K562 (cell line): ENCODE measurements around the gene MLLT11.

Experiments used
- ATF4 ChIP-seq: fragments of 450-650 bp; formaldehyde crosslinking; IDR thresholded peaks from 2 replicates; pipeline ENCODE4 v1.4.0; 2022; ENCODE audit warnings: mild to moderate bottlenecking, moderate library complexity
- CEBPZ ChIP-seq: fragments of 150-350 bp; IDR thresholded peaks from 2 replicates; pipeline ENCODE4 v1.6.1; 2014; ENCODE audit warnings: low read depth, mild to moderate bottlenecking, low read length, borderline replicate concordance
- FOXM1 ChIP-seq, 2 experiments: fragments of 450-650 bp in 1 of 2; sonication (generic) in 1 of 2; formaldehyde crosslinking in 1 of 2; IDR thresholded peaks; 2 replicates each; pipeline versions ENCODE4 v1.6.1 to v1.9.0; 2017 to 2022; ENCODE audit warnings: low read depth in 2 of 2, mild to moderate bottlenecking in 2 of 2, missing genetic modification reagents in 1 of 2, moderate library complexity in 1 of 2
- KDM2B ChIP-seq: fragments of 250-450 bp; sonication (Bioruptor Pico); IDR thresholded peaks from 2 replicates; pipeline ENCODE4 v1.8.0; 2021; ENCODE audit warnings: mild to moderate bottlenecking, moderate library complexity
- MTA3 ChIP-seq: fragments of 450-650 bp; formaldehyde crosslinking; IDR thresholded peaks from 2 replicates; pipeline ENCODE4 v1.6.1; 2017; ENCODE audit warnings: mild to moderate bottlenecking, borderline replicate concordance
- PTBP1 ChIP-seq: fragments of 200-400 bp; formaldehyde crosslinking; IDR thresholded peaks from 2 replicates; pipeline ENCODE4 v1.6.1; 2017; ENCODE audit warnings: low read depth, low read length
- SNRNP70 ChIP-seq: fragments of 200-400 bp; formaldehyde crosslinking; optimal IDR thresholded peaks from 2 replicates; pipeline ENCODE3; 2017; ENCODE audit warnings: low read depth, low read length
- SRF ChIP-seq, 2 experiments: fragments of 250-450, 450-650 bp in 1 of 2; sonication (Bioruptor Pico) in 1 of 2; sonication (generic) in 1 of 2; formaldehyde crosslinking; IDR thresholded peaks; 2 replicates each; pipeline versions ENCODE4 v1.5.0 to v1.5.1; 2020 to 2022; ENCODE audit warnings: mild to moderate bottlenecking in 1 of 2, missing genetic modification reagents in 1 of 2
- ZNF224 ChIP-seq: sonication (generic); formaldehyde crosslinking; IDR thresholded peaks from 2 replicates; pipeline ENCODE4 v1.8.0; 2022; ENCODE audit warnings: mild to moderate bottlenecking, missing genetic modification reagents
- TF ChIP-seq, protein P1 (sequence below), 3 experiments: IDR thresholded peaks in 2 of 3; conservative IDR thresholded peaks in 1 of 3; 2 replicates each; pipeline ENCODE4 v1.5.1; 2011 to 2012; ENCODE audit warnings: low read length in 3 of 3, mild to moderate bottlenecking in 3 of 3, control low read depth in 2 of 3, improper control_type of control experiment in 1 of 3, inconsistent platforms in 1 of 3, low read depth in 1 of 3, mixed read lengths in 1 of 3, moderate library complexity in 1 of 3; ENCODE audit not compliant: insufficient read depth in 2 of 3
- TF ChIP-seq, protein P2 (sequence below): sonication (generic); formaldehyde crosslinking; IDR thresholded peaks from 2 replicates; pipeline ENCODE4 v1.8.0; 2023; ENCODE audit warnings: mild to moderate bottlenecking, missing genetic modification reagents

- TF ChIP-seq PTBP1 (no peak), SNRNP70 (no peak), ZNF224 (CRISPR knock-in tag) (no peak), MTA3 (peak; percentile 96), SRF (CRISPR knock-in tag; IDR thresholded peaks at IDR 0.05) (no peak), FOXM1 (IDR thresholded peaks at IDR 0.05; ENCODE audit: low read depth) (peak; percentile 62), FOXM1 (CRISPR knock-in tag; IDR thresholded peaks at IDR 0.05; ENCODE audit: low read depth) (no peak), ATF4 (no peak), CEBPZ (no peak), KDM2B (CRISPR knock-in tag) (0 out of 2 replicates have a peak, but pooled peaks have one; percentile 32)
- TF ChIP-seq, protein P1, sequence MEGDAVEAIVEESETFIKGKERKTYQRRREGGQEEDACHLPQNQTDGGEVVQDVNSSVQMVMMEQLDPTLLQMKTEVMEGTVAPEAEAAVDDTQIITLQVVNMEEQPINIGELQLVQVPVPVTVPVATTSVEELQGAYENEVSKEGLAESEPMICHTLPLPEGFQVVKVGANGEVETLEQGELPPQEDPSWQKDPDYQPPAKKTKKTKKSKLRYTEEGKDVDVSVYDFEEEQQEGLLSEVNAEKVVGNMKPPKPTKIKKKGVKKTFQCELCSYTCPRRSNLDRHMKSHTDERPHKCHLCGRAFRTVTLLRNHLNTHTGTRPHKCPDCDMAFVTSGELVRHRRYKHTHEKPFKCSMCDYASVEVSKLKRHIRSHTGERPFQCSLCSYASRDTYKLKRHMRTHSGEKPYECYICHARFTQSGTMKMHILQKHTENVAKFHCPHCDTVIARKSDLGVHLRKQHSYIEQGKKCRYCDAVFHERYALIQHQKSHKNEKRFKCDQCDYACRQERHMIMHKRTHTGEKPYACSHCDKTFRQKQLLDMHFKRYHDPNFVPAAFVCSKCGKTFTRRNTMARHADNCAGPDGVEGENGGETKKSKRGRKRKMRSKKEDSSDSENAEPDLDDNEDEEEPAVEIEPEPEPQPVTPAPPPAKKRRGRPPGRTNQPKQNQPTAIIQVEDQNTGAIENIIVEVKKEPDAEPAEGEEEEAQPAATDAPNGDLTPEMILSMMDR (IDR thresholded peaks at IDR 0.05 in 2 of 3, conservative IDR thresholded peaks at IDR 0.05 in 1 of 3; ENCODE audit: insufficient read depth in 2 of 3, low read depth in 1 of 3, low read length in 3 of 3): peak; percentile 76 to 88 (median 86)
- TF ChIP-seq, protein P2, sequence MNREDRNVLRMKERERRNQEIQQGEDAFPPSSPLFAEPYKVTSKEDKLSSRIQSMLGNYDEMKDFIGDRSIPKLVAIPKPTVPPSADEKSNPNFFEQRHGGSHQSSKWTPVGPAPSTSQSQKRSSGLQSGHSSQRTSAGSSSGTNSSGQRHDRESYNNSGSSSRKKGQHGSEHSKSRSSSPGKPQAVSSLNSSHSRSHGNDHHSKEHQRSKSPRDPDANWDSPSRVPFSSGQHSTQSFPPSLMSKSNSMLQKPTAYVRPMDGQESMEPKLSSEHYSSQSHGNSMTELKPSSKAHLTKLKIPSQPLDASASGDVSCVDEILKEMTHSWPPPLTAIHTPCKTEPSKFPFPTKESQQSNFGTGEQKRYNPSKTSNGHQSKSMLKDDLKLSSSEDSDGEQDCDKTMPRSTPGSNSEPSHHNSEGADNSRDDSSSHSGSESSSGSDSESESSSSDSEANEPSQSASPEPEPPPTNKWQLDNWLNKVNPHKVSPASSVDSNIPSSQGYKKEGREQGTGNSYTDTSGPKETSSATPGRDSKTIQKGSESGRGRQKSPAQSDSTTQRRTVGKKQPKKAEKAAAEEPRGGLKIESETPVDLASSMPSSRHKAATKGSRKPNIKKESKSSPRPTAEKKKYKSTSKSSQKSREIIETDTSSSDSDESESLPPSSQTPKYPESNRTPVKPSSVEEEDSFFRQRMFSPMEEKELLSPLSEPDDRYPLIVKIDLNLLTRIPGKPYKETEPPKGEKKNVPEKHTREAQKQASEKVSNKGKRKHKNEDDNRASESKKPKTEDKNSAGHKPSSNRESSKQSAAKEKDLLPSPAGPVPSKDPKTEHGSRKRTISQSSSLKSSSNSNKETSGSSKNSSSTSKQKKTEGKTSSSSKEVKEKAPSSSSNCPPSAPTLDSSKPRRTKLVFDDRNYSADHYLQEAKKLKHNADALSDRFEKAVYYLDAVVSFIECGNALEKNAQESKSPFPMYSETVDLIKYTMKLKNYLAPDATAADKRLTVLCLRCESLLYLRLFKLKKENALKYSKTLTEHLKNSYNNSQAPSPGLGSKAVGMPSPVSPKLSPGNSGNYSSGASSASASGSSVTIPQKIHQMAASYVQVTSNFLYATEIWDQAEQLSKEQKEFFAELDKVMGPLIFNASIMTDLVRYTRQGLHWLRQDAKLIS (CRISPR knock-in tag): no peak; the same call in 1 of the 2 replicates
Measured at GRCh38 chr1:151070474-151071276, 10.5 kb downstream of the MLLT11 start, which contains the start of gene GABPB2.
